HG02678 (cell line): ENCODE results near the gene DDX28.

Source experiments
- ATAC-seq: cut with Tn5 transposase; IDR thresholded peaks from one replicate; pipeline ENCODE4 v1.9.1; 2021; ENCODE audit warnings: mild to moderate bottlenecking, moderate library complexity; ENCODE audit not compliant: unreplicated experiment

DDX28 gene, protein sequence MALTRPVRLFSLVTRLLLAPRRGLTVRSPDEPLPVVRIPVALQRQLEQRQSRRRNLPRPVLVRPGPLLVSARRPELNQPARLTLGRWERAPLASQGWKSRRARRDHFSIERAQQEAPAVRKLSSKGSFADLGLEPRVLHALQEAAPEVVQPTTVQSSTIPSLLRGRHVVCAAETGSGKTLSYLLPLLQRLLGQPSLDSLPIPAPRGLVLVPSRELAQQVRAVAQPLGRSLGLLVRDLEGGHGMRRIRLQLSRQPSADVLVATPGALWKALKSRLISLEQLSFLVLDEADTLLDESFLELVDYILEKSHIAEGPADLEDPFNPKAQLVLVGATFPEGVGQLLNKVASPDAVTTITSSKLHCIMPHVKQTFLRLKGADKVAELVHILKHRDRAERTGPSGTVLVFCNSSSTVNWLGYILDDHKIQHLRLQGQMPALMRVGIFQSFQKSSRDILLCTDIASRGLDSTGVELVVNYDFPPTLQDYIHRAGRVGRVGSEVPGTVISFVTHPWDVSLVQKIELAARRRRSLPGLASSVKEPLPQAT

GRCh38 chr16:68022728-68023537 lies at the start of gene DDX28, which contains the start of gene DUS2:
DDX28 (minus strand) TSS chr16:68023232; CDS start chr16:68023202, 30 bp downstream.
DUS2 (plus strand) TSS chr16:68023284; CDS start chr16:68038024, 14,740 bp downstream.
- ATAC-seq, result peak; percentile 88

- ATAC-seq, result no peak
These were observed 49.1 kb upstream of the DDX28 start for GRCh38 chr16:68072038-68072695.

- no peak for ATAC-seq
These were observed 48.5 kb upstream of the DDX28 start for GRCh38 chr16:68071518-68071901.

DNA sequence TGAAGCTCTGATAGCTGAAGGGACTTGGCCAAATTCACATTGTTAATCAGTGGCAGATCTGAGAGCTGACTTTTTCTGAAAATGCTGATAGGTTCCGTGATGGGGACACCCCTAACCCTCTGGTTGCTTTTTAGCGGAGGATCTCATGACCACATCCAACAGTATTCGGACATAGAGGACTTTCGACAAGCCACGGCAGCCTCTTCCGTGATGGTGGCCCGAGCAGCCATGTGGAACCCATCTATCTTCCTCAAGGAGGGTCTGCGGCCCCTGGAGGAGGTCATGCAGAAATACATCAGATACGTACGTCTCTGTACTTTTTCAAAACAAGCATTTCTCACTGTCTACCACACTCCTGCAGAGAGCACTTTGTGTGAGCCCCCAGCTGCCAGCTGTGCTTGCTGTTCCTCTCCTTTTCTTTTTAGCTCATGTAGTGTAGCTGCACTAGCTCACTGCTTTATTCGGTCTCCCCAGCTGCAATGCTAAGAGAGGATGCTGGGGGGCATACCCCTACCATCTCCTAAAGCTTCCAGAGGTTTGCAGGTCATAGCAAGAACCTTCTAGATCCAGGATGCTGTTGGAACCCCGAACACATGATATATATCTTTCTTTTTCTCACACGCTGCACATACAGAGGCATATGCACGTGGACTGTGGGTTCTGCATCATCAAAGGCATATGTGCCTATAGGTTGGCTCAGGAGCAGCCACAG lies 47.9 kb upstream of the DDX28 start:
- peak; percentile 31 for ATAC-seq

GRCh38 chr16:68070249-68070730 lies 47.3 kb upstream of the DDX28 start:
- ATAC-seq, result peak; percentile 30

DNA sequence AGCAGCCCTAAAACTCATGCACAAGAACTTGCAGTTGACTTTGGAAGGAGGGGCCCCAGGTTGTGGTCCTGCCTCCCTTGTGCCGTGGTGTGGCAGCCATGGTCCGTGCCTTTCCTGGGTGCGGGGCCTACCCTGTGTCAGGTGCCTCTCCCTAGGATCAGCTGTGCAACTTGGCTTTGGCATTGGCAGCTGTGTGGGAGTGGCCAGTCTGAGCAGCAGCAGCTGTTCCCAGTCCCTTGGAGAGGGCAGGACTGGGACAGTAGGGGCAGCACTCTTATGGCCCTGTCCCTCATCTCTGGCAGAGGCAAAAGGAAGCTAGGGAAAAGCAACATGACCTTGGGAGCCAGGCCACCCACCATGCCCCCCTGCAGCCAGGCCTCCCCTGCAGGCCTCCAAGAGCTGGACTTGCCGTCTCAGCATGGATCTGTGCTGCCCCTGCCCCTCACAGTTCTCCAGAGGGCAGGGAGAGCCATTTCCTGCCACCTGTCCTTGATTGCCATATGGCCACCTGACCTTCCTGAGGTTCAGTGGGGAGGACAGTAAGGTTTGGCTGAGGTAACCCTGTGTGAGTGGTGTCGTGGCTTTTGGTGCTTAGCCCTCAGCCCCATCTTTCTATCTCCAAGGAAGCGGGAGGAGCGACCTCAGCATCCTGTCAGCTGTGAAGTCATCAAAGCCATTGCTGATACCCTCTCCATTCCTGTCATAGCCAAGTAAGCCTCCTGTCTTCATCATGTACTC lies 46.6 kb upstream of the DDX28 start:
- ATAC-seq, result no peak

GRCh38 chr16:68068926-68069325 lies 45.9 kb upstream of the DDX28 start:
- no peak for ATAC-seq

GRCh38 chr16:68066763-68067162 lies 43.7 kb upstream of the DDX28 start:
- no peak for ATAC-seq

GRCh38 chr16:68065716-68066305 lies 42.8 kb upstream of the DDX28 start:
- ATAC-seq, result no peak

- no peak for ATAC-seq
These were observed 41.8 kb upstream of the DDX28 start for GRCh38 chr16:68064791-68065365.

GRCh38 chr16:68062910-68063393 lies 39.9 kb upstream of the DDX28 start:
- ATAC-seq, result no peak

- no peak for ATAC-seq
These were observed 38.4 kb upstream of the DDX28 start for GRCh38 chr16:68061396-68061795.

DNA sequence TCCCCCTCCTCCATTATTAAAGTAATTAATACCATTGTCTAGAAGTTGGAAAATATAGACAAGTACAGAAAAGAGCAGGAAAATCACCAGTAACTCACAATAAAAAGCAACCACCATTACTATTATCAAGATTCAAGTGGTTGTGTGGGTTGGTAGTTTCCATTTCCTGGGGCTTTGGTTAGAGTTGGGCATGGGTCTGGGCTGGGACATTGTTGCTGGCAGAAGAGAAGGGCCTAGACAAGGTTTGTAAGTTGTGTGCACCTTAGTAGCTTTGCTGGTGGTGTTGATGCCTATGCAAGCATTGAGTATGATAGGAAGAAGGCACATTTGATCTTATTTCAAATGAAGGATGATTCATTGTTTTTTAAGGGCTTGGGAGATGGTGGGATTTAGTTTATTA lies 36.8 kb upstream of the DDX28 start:
- ATAC-seq, result no peak

- ATAC-seq, result no peak
These were observed 32.4 kb upstream of the DDX28 start for GRCh38 chr16:68055395-68055794.

DNA sequence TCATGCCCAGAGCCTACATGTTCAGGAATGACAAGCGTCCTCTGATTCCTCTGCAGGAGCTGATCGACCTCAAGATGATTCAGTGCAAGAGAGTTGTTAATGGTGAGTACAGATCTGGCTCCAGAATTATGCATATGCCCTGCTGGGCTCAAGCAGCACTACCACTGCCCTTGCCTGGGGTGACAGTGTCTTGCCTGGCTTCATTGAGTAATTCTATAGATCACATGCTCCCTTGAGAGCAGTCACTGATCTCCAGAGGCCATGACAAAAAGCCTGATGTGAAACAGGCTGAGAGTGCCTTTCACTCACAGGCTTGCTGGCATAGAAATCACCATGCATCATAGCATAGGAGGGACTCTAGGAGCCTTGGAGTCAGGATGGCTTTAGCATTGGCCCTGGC lies 26.4 kb upstream of the DDX28 start:
- ATAC-seq, result no peak

DNA sequence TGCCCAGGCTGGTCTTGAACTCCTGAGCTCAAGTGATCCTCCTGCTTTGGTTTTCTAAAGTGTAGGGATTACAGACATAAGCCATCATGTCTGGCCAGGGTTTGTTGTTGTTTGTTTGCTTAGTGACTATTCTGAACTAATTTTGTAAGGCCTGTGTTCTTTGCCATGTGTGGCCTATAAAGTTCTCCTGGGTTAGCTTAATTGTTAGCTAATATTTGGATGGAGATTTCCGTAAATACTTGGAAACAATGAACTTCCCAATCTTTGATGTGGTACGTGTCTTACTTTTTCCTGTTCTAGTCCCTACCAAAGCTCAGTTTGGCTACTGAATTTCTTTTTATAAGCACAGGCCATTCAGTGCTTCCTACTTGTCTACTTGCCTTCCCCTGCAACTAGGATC lies 25.0 kb upstream of the DDX28 start:
- no peak for ATAC-seq

- ATAC-seq, result no peak
These were observed 23.1 kb upstream of the DDX28 start for GRCh38 chr16:68046106-68046505.

GRCh38 chr16:68041783-68042182 lies 18.8 kb upstream of the DDX28 start:
- no peak for ATAC-seq
